Prostate gland (tissue), 2 donors: ENCODE results near the gene STAMBP. TPM values are rescaled to one million over a fixed set of nuclear protein-coding genes. Genes with fewer than 3 reads are reported as not detected.

Experiments
- DNase-seq: peaks from one replicate; pipeline ENCODE4 v3.0.0-alpha.2; 2019; ENCODE audit warnings: low spot score
- H3K27ac ChIP-seq, 2 donors: fragments of 200-600 bp; sonication (generic); 2 replicates each; pipeline ENCODE4 v1.5.1; 2017 to 2019
- H3K27me3 ChIP-seq: fragments of 200-600 bp; sonication (generic); replicated peaks from 2 replicates; pipeline ENCODE4 v1.5.1; 2019; ENCODE audit not compliant: insufficient read depth
- H3K36me3 ChIP-seq, 2 donors: fragments of 200-600 bp; sonication (generic); 1 replicate in 1 of 2; 2 replicates in 1 of 2; pipeline versions ENCODE4 v1.5.1 to v1.8.1; 2017 to 2019
- H3K4me1 ChIP-seq: fragments of 200-600 bp; sonication (generic); replicated peaks from 2 replicates; pipeline ENCODE4 v1.5.1; 2019
- H3K4me3 ChIP-seq, 2 donors: fragments of 200-600 bp; sonication (generic); 2 replicates each; pipeline ENCODE4 v1.5.1; 2017 to 2019
- H3K9me3 ChIP-seq: fragments of 200-600 bp; sonication (generic); 2 replicates; pipeline ENCODE4 v1.5.1; 2017
- CTCF ChIP-seq, 4 experiments: fragments of 200-600 bp in 2 of 4; fragments of 450-650 bp in 2 of 4; sonication (generic) in 2 of 4; IDR thresholded peaks; 1 replicate in 3 of 4; 2 replicates in 1 of 4; pipeline ENCODE4 v1.5.1; 2016 to 2019; ENCODE audit warnings: antibody characterized with exemption in 4 of 4, mild to moderate bottlenecking in 2 of 4, moderate library complexity in 2 of 4
- POLR2A ChIP-seq: fragments of 450-650 bp; IDR thresholded peaks from one replicate; pipeline ENCODE4 v1.6.1; 2016; ENCODE audit warnings: antibody characterized with exemption, mild to moderate bottlenecking
- POLR2AphosphoS5 ChIP-seq: sonication (generic); formaldehyde crosslinking; IDR thresholded peaks from one replicate; pipeline ENCODE4 v1.6.1; 2017; ENCODE audit warnings: antibody characterized with exemption
- WGBS: methylation state at CpG from one replicate; pipeline ENCODE4 v1.1.5; 2018; 5-methylcytosine and 5-hydroxymethylcytosine counted together
- intact Hi-C: fragments of 100-400 bp; cut with DNase I; formaldehyde crosslinking; loops from one replicate; pipeline ENCODE4 v1.14.2; 2022
- total RNA-seq, 2 donors: library from RNA; depleted of rRNA; stranded (reverse); fragments of >200 nt; gene quantifications; one replicate each; pipeline ENCODE4 v1.1.0, GENCODE V29; 2016

STAMBP gene
- total RNA-seq, 2 donors from 2014 or later = 45.9 to 56.6 TPM

- H3K36me3 ChIP-seq = no peaks in the 10 kb centered on the region
- no peak overlapping the region for H3K27ac ChIP-seq
- no peak for TF ChIP-seq CTCF (IDR thresholded peaks at IDR 0.05)
- TF ChIP-seq POLR2AphosphoS5 = no peak
- no peak for TF ChIP-seq POLR2A
- H3K4me3 ChIP-seq = no peak overlapping the region
- intact Hi-C loops = no loop called here
- no peaks in the 10 kb centered on the region for H3K27me3 ChIP-seq
- H3K9me3 ChIP-seq = no peaks in the 10 kb centered on the region
- H3K4me1 ChIP-seq = no peaks in the 10 kb centered on the region
- DNase-seq = no peak
These were observed 16.9 kb upstream of the STAMBP start for GRCh38 chr2:73811878-73812277.

- no peak overlapping the region for H3K27ac ChIP-seq
- H3K4me1 ChIP-seq = no peaks in the 10 kb centered on the region
- H3K27me3 ChIP-seq = no peaks in the 10 kb centered on the region
- H3K9me3 ChIP-seq = no peaks in the 10 kb centered on the region
- H3K36me3 ChIP-seq = no peaks in the 10 kb centered on the region
- TF ChIP-seq POLR2AphosphoS5 (no peak), CTCF (IDR thresholded peaks at IDR 0.05) (no peak)
- no peak for DNase-seq
- H3K4me3 ChIP-seq = no peak overlapping the region
- intact Hi-C loops = no loop called here
These were observed 16.1 kb upstream of the STAMBP start for GRCh38 chr2:73812635-73813034.

GRCh38 chr2:73818296-73818695 lies 10.5 kb upstream of the STAMBP start:
- no peak for DNase-seq
- WGBS = 78% methylated on average over 18 of the region's 18 CpGs
- Histone ChIP-seq H3K36me3 (no peaks in the 10 kb centered on the region), H3K4me1 (no peaks in the 10 kb centered on the region), H3K9me3 (no peaks in the 10 kb centered on the region), H3K4me3 (no peak overlapping the region), H3K27ac (no peak overlapping the region), H3K27me3 (no peaks in the 10 kb centered on the region)
- intact Hi-C loops = no loop called here
- TF ChIP-seq POLR2A = no peak
- TF ChIP-seq CTCF (IDR thresholded peaks at IDR 0.05) = no peak
- no peak for TF ChIP-seq POLR2AphosphoS5

GRCh38 chr2:73821227-73821626 lies 7.5 kb upstream of the STAMBP start:
- Histone ChIP-seq H3K36me3 (no peaks in the 10 kb centered on the region), H3K27me3 (no peaks in the 10 kb centered on the region), H3K27ac (no peak overlapping the region), H3K4me3 (no peak overlapping the region), H3K9me3 (no peaks in the 10 kb centered on the region), H3K4me1 (no peaks in the 10 kb centered on the region)
- 29% methylated on average over 2 of the region's 2 CpGs for WGBS
- no peak for TF ChIP-seq POLR2AphosphoS5
- no peak for DNase-seq
- intact Hi-C loops = no loop called here

- no peak overlapping the region for H3K27ac ChIP-seq
- intact Hi-C loops = no loop called here
- H3K4me1 ChIP-seq = no peaks in the 10 kb centered on the region
- TF ChIP-seq CTCF (IDR thresholded peaks at IDR 0.05) (no peak), POLR2A (no peak), POLR2AphosphoS5 (no peak)
- no peaks in the 10 kb centered on the region for H3K27me3 ChIP-seq
- H3K9me3 ChIP-seq = no peaks in the 10 kb centered on the region
- no peak overlapping the region for H3K4me3 ChIP-seq
- no peak for DNase-seq
- H3K36me3 ChIP-seq = no peaks in the 10 kb centered on the region
- WGBS = 62% methylated on average over 2 of the region's 2 CpGs
These were observed 7.1 kb upstream of the STAMBP start for GRCh38 chr2:73821669-73822068.

GRCh38 chr2:73822276-73822675 lies 6.5 kb upstream of the STAMBP start:
- Histone ChIP-seq H3K4me1 (no peaks in the 10 kb centered on the region), H3K27ac (no peak overlapping the region), H3K4me3 (no peak overlapping the region), H3K36me3 (no peaks in the 10 kb centered on the region), H3K9me3 (no peaks in the 10 kb centered on the region), H3K27me3 (no peaks in the 10 kb centered on the region)
- 65% methylated on average over 1 of the region's 1 CpG for WGBS
- DNase-seq = no peak
- TF ChIP-seq POLR2A (no peak), POLR2AphosphoS5 (no peak), CTCF (IDR thresholded peaks at IDR 0.05) (no peak)
- intact Hi-C loops = no loop called here
